Melanocyte of skin (primary cell): ENCODE results near the gene NCSTN. TPM values are rescaled to one million over a fixed set of nuclear protein-coding genes. Genes with fewer than 3 reads are reported as not detected.

Experiments used
- small RNA-seq, 2 donors: library from RNA; depleted of rRNA; stranded (forward); fragments of <200 nt; gene quantifications; one replicate each; pipeline ENCODE3, GENCODE V24; 2012
- total RNA-seq, 2 donors: library from RNA; depleted of rRNA; stranded (reverse); fragments of >200 nt; gene quantifications; 2 replicates each; pipeline ENCODE4 v1.2.3, GENCODE V29; 2012

NCSTN gene
- total RNA-seq: 100 to 1,000 TPM; 110 to 132 TPM

GRCh38 chr1:160342953-160343869 lies at the start of gene NCSTN, which contains the start of gene COPA:
TSS of gene NCSTN (plus strand) at chr1:160343383. CDS start at chr1:160343397, 14 bp downstream.
TSS of gene COPA (minus strand) at chr1:160343250. CDS start at chr1:160343170, 80 bp downstream.

GRCh38 chr1:160366731-160367515 lies 23.7 kb downstream of the NCSTN start, which contains the start of gene NHLH1:
TSS of gene NHLH1 (plus strand) at chr1:160367071. CDS start at chr1:160370732, 3,661 bp downstream.

GRCh38 chr1:160400223-160400645 lies 57.1 kb downstream of the NCSTN start, which contains the start of gene VANGL2:
TSS of gene VANGL2 (plus strand) at chr1:160400564. CDS start at chr1:160415838, 15,274 bp downstream.

Small RNA genes lying within 50 kb of the gene (small RNA-seq; reads per million reads assigned to genes)
- 0 reads per million in 2 donors for gene RF00019
- 0 reads per million in 2 donors for gene RNU4-42P

Other genes with a start within 250 kb of the NCSTN start
- gene IGSF8, start 244.8 kb upstream of the NCSTN start, total RNA-seq: 100 to 1,000 TPM in 1 of 2 donors, 10 to 100 TPM in 1; 88.4 to 172 TPM
- gene ATP1A2, start 227.6 kb upstream of the NCSTN start, total RNA-seq: not detected
- under 1 TPM in 1 of 2 donors, not detected in 1; under 0.01 TPM for gene ATP1A4, start 191.8 kb upstream of the NCSTN start, total RNA-seq
- not detected for gene CASQ1, start 152.8 kb upstream of the NCSTN start, total RNA-seq
- gene PEA15, start 138.0 kb upstream of the NCSTN start, total RNA-seq: 10 to 100 TPM; 60.6 to 79.9 TPM
- 10 to 100 TPM; 59.3 to 75.0 TPM for gene DCAF8, start 80.8 kb upstream of the NCSTN start, total RNA-seq
- 10 to 100 TPM; 46.0 to 61.9 TPM for gene PEX19, start 58.2 kb upstream of the NCSTN start, total RNA-seq
- gene COPA, start 133 bp upstream of the NCSTN start, total RNA-seq: 100 to 1,000 TPM; 133 to 194 TPM
- under 1 TPM; under 0.01 TPM for gene NHLH1, start 23.7 kb downstream of the NCSTN start, total RNA-seq
- 1 to 10 TPM; 4.7 to 4.8 TPM for gene VANGL2, start 57.2 kb downstream of the NCSTN start, total RNA-seq
- not detected for gene SLAMF6, start 179.9 kb downstream of the NCSTN start, total RNA-seq
- not detected for gene CD84, start 236.1 kb downstream of the NCSTN start, total RNA-seq